H9 (cell line): ENCODE data around the gene PMCH. TPM values are rescaled to one million over a fixed set of nuclear protein-coding genes. Genes with fewer than 3 reads are reported as not detected.

Experiments used
- DNase-seq: peaks from one replicate; pipeline ENCODE4 v3.0.0-alpha.2; 2017
- H2AFZ ChIP-seq: one replicate; pipeline ENCODE4 v1.6.1; 2013; ENCODE audit warnings: mild to moderate bottlenecking, low read length, control low read depth, moderate library complexity
- H2AK5ac ChIP-seq: 2 replicates; pipeline ENCODE4 v1.6.1; 2013; ENCODE audit warnings: low read length, control low read depth, mixed read lengths; ENCODE audit not compliant: insufficient read length
- H2BK120ac ChIP-seq: one replicate; pipeline ENCODE4 v1.6.1; 2013; ENCODE audit warnings: low read depth, mild to moderate bottlenecking, low read length, control low read depth, inconsistent platforms; ENCODE audit not compliant: poor library complexity, severe bottlenecking
- H2BK12ac ChIP-seq: 2 replicates; pipeline ENCODE4 v1.6.1; 2013; ENCODE audit warnings: low read length, control low read depth, mixed read lengths, low read depth; ENCODE audit not compliant: insufficient read length
- H2BK15ac ChIP-seq: 2 replicates; pipeline ENCODE4 v1.6.1; 2013; ENCODE audit warnings: low read depth, low read length, control low read depth
- H2BK20ac ChIP-seq: one replicate; pipeline ENCODE4 v1.6.1; 2013; ENCODE audit warnings: low read depth, mild to moderate bottlenecking, low read length, control low read depth, inconsistent platforms; ENCODE audit not compliant: poor library complexity, severe bottlenecking
- H2BK5ac ChIP-seq: 2 replicates; pipeline ENCODE4 v1.6.1; 2013; ENCODE audit warnings: low read length, control low read depth, mixed read lengths; ENCODE audit not compliant: insufficient read length
- H3K14ac ChIP-seq: 2 replicates; pipeline ENCODE4 v1.6.1; 2013; ENCODE audit warnings: low read length, control low read depth; ENCODE audit not compliant: insufficient read depth
- H3K18ac ChIP-seq: 2 replicates; pipeline ENCODE4 v1.6.1; 2013; ENCODE audit warnings: low read depth, mild to moderate bottlenecking, mixed read lengths, low read length, control low read depth; ENCODE audit not compliant: insufficient read length
- H3K23ac ChIP-seq: 2 replicates; pipeline ENCODE4 v1.6.1; 2013; ENCODE audit warnings: low read length, control low read depth, mixed read lengths, low read depth; ENCODE audit not compliant: insufficient read length
- H3K23me2 ChIP-seq: 2 replicates; pipeline ENCODE4 v1.6.1; 2013; ENCODE audit warnings: low read depth, mild to moderate bottlenecking, mixed read lengths, low read length, control low read depth; ENCODE audit not compliant: insufficient read length, poor library complexity, severe bottlenecking
- H3K27ac ChIP-seq: 2 replicates; pipeline ENCODE4 v1.5.1; 2013; ENCODE audit warnings: low read length, control low read depth, mixed read lengths, low read depth; ENCODE audit not compliant: insufficient read length
- H3K27me3 ChIP-seq: 2 replicates; pipeline ENCODE4 v1.6.1; 2013; ENCODE audit warnings: low read length, control low read depth, inconsistent platforms; ENCODE audit not compliant: insufficient read depth
- H3K4ac ChIP-seq: 2 replicates; pipeline ENCODE4 v1.6.1; 2013; ENCODE audit warnings: low read depth, mild to moderate bottlenecking, control low read depth, inconsistent platforms, low read length, moderate library complexity
- H3K4me1 ChIP-seq: 2 replicates; pipeline ENCODE4 v1.6.1; 2013; ENCODE audit warnings: low read length, control low read depth, inconsistent platforms; ENCODE audit not compliant: insufficient read depth
- H3K4me2 ChIP-seq: 2 replicates; pipeline ENCODE4 v1.6.1; 2013; ENCODE audit warnings: low read length, control low read depth, mixed read lengths; ENCODE audit not compliant: insufficient read length, insufficient read depth
- H3K56ac ChIP-seq: 2 replicates; pipeline ENCODE4 v1.6.1; 2013; ENCODE audit warnings: low read depth, mild to moderate bottlenecking, mixed read lengths, low read length, control low read depth; ENCODE audit not compliant: insufficient read length
- H3K79me1 ChIP-seq: 2 replicates; pipeline ENCODE4 v1.6.1; 2013; ENCODE audit warnings: low read depth, mild to moderate bottlenecking, moderate library complexity, low read length, control low read depth, inconsistent platforms; ENCODE audit not compliant: insufficient read depth, poor library complexity, severe bottlenecking
- H3K79me2 ChIP-seq: 2 replicates; pipeline ENCODE4 v1.6.1; 2013; ENCODE audit warnings: low read length, control low read depth, inconsistent platforms; ENCODE audit not compliant: insufficient read depth
- H3K9ac ChIP-seq: 2 replicates; pipeline ENCODE4 v1.6.1; 2013; ENCODE audit warnings: low read length, control low read depth, mixed read lengths; ENCODE audit not compliant: insufficient read length; ENCODE audit errors: extremely low read depth
- H3K9me3 ChIP-seq: one replicate; pipeline ENCODE4 v1.6.1; 2013; ENCODE audit warnings: low read depth, low read length, inconsistent platforms; ENCODE audit not compliant: control insufficient read depth
- H3T11ph ChIP-seq: one replicate; pipeline ENCODE4 v1.6.1; 2013; ENCODE audit warnings: mild to moderate bottlenecking, low read length, control low read depth, inconsistent platforms
- H4K20me1 ChIP-seq: one replicate; pipeline ENCODE4 v1.6.1; 2013; ENCODE audit not compliant: control insufficient read depth, insufficient read length, insufficient read depth
- H4K5ac ChIP-seq: 2 replicates; pipeline ENCODE4 v1.6.1; 2013; ENCODE audit warnings: low read depth, mild to moderate bottlenecking, mixed read lengths, low read length, control low read depth; ENCODE audit not compliant: insufficient read length
- H4K8ac ChIP-seq: replicated peaks from 2 replicates; pipeline ENCODE4 v1.6.1; 2013; ENCODE audit warnings: low read length, control low read depth, mixed read lengths, low read depth; ENCODE audit not compliant: insufficient read length
- H4K91ac ChIP-seq: 2 replicates; pipeline ENCODE4 v1.6.1; 2013; ENCODE audit warnings: low read depth, mild to moderate bottlenecking, moderate library complexity, mixed read lengths, low read length, control low read depth; ENCODE audit not compliant: insufficient read length
- H3K27ac Mint-ChIP-seq, 3 experiments: 2 replicates in 2 of 3; 3 replicates in 1 of 3; pipeline ENCODE4 v1.8.0; 2020 to 2021; ENCODE audit warnings: mixed read lengths in 3 of 3, mild to moderate bottlenecking in 1 of 3, moderate library complexity in 1 of 3
- H3K27me3 Mint-ChIP-seq: 2 replicates; pipeline ENCODE4 v1.8.0; 2021; ENCODE audit warnings: low read depth, mild to moderate bottlenecking, moderate library complexity, mixed read lengths
- H3K36me3 Mint-ChIP-seq, 3 experiments: 2 replicates in 2 of 3; 3 replicates in 1 of 3; pipeline ENCODE4 v1.8.0; 2020 to 2021; ENCODE audit warnings: low read depth in 3 of 3, mixed read lengths in 3 of 3; ENCODE audit not compliant: insufficient read depth in 1 of 3
- H3K4me1 Mint-ChIP-seq, 2 experiments: 2 replicates each; pipeline ENCODE4 v1.8.0; 2020; ENCODE audit warnings: mixed read lengths in 2 of 2
- H3K4me3 Mint-ChIP-seq, 2 experiments: 2 replicates in 1 of 2; 3 replicates in 1 of 2; pipeline ENCODE4 v1.8.0; 2020 to 2021; ENCODE audit warnings: mild to moderate bottlenecking in 2 of 2, mixed read lengths in 2 of 2, moderate library complexity in 1 of 2
- H3K9me3 Mint-ChIP-seq, 2 experiments: 2 replicates in 1 of 2; 3 replicates in 1 of 2; pipeline ENCODE4 v1.8.0; 2020; ENCODE audit warnings: mild to moderate bottlenecking in 2 of 2, mixed read lengths in 2 of 2, moderate library complexity in 1 of 2
- WGBS: extraction: QIAGEN DNeasy Blood & Tissue Kit; methylation state at CpG from one replicate; pipeline ENCODE4 v1.1.7; 2013; ENCODE audit warnings: missing lambda C conversion rate, low lambda C conversion rate, mixed read lengths; ENCODE audit not compliant: insufficient read length; ENCODE audit errors: extremely low coverage; 5-methylcytosine and 5-hydroxymethylcytosine counted together
- total RNA-seq: library from RNA; stranded (reverse); gene quantifications from 2 replicates; pipeline ENCODE4 v1.2.1, GENCODE V29; 2021
- TF ChIP-seq, protein P1 (sequence below): fragments of 200-600 bp; sonication (generic); conservative IDR thresholded peaks from 3 replicates; pipeline ENCODE4 v1.8.0; 2021; ENCODE audit warnings: antibody characterized with exemption, mild to moderate bottlenecking

Gene PMCH
- total RNA-seq, 1 experiment from 2014 or later: not detected

DNA sequence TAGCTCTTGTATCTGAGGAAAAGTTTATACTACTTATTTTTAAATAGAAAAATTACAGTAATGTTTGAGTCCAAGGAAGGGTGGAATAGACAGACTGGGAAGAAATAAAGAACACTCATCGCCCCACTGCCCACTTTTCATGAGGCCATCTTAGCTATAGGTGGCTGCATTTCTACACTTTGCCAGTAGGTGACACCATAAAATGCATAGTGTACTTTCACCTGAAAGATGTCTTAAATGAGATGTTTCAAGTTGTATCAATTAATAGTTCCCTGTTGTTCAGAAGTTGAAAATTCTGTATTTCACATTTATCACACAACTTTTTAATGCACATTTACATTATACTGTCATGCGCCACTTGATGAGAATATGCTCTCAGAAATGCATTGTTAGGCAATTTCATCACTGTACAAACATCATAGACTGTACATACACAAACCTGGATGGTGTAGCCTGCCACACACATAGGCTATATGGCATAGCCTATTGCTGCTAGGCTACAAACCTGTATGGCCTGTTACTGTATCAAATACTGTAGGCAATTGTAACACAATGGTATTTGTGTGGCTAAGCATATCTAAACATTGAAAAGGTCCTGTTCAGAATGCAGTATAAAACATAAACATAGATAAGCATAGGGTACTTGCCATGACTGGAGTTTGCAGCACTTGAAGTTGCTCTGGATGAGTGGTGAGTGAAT, 27.6 kb downstream of the PMCH start:
- TF ChIP-seq, protein P1, sequence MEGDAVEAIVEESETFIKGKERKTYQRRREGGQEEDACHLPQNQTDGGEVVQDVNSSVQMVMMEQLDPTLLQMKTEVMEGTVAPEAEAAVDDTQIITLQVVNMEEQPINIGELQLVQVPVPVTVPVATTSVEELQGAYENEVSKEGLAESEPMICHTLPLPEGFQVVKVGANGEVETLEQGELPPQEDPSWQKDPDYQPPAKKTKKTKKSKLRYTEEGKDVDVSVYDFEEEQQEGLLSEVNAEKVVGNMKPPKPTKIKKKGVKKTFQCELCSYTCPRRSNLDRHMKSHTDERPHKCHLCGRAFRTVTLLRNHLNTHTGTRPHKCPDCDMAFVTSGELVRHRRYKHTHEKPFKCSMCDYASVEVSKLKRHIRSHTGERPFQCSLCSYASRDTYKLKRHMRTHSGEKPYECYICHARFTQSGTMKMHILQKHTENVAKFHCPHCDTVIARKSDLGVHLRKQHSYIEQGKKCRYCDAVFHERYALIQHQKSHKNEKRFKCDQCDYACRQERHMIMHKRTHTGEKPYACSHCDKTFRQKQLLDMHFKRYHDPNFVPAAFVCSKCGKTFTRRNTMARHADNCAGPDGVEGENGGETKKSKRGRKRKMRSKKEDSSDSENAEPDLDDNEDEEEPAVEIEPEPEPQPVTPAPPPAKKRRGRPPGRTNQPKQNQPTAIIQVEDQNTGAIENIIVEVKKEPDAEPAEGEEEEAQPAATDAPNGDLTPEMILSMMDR: peak; percentile 73
- no peak overlapping the region for H3K56ac ChIP-seq
- WGBS: no CpG with 5 or more reads among the region's 2 CpGs
- no peak overlapping the region for H4K8ac ChIP-seq
- H4K20me1 ChIP-seq: no peaks in the 10 kb centered on the region
- no peaks in the 10 kb centered on the region for H3K27me3 ChIP-seq
- H2BK5ac ChIP-seq: no peak overlapping the region
- H2BK15ac ChIP-seq: no peak overlapping the region
- no peak for DNase-seq
- H3K4me2 ChIP-seq: no peak overlapping the region
- H4K91ac ChIP-seq: no peak overlapping the region
- no peak overlapping the region for H3K23ac ChIP-seq
- no peak overlapping the region for H2AFZ ChIP-seq
- no peak overlapping the region for H2AK5ac ChIP-seq
- H3K4ac ChIP-seq: no peak overlapping the region
- Mint-ChIP-seq H3K9me3 (no peaks in the 10 kb centered on the region), H3K4me1 (no peaks in the 10 kb centered on the region), H3K27me3 (no peaks in the 10 kb centered on the region; the same call in 1 of the 2 replicates), H3K36me3 (peaks cover 4 to 5% (median 4%) of the 10 kb centered on the region in 3 experiments; a peak in 4 of 7 replicates), H3K4me3 (no peak overlapping the region), H3K27ac (no peak overlapping the region)
- H2BK20ac ChIP-seq: no peak overlapping the region
- H3K4me1 ChIP-seq: no peaks in the 10 kb centered on the region
- H3K9me3 ChIP-seq: no peaks in the 10 kb centered on the region
- H2BK12ac ChIP-seq: no peak overlapping the region
- no peaks in the 10 kb centered on the region for H3K23me2 ChIP-seq
- H3T11ph ChIP-seq: no peak overlapping the region
- no peak overlapping the region for H3K14ac ChIP-seq
- no peaks in the 10 kb centered on the region for H3K79me1 ChIP-seq
- H3K18ac ChIP-seq: no peak overlapping the region
- no peak overlapping the region for H2BK120ac ChIP-seq
- H3K9ac ChIP-seq: no peak overlapping the region
- no peak overlapping the region for H3K27ac ChIP-seq
- no peaks in the 10 kb centered on the region for H3K79me2 ChIP-seq
- H4K5ac ChIP-seq: no peak overlapping the region
